GM12891 (cell line): ENCODE measurements around the gene DNASE1L1.
A peak's percentile ranks its signal among the peaks of the same experiment; 100 is the strongest.

Experiments used
- DNase-seq: peaks from one replicate; pipeline ENCODE4 v3.0.0; 2011; ENCODE audit warnings: low spot score; ENCODE audit not compliant: insufficient read length
- FAIRE-seq: peaks from 2 replicates; lab custom pipeline; 2011; peaks lifted over from hg19 to GRCh38; lab: Jason Lieb, UNC
- PAX5 ChIP-seq: IDR thresholded peaks from 2 replicates; pipeline ENCODE4 v1.6.1; 2011; ENCODE audit warnings: low read length, moderate library complexity, mild to moderate bottlenecking; ENCODE audit not compliant: insufficient read depth, severe bottlenecking
- POLR2A ChIP-seq: IDR thresholded peaks from 2 replicates; pipeline ENCODE4 v1.6.1; 2011; ENCODE audit warnings: low read depth, low read length, control low read depth
- POLR2AphosphoS5 ChIP-seq: IDR thresholded peaks from 2 replicates; pipeline ENCODE4 v1.6.1; 2011; ENCODE audit warnings: low read depth, low read length, control low read depth
- POU2F2 ChIP-seq: IDR thresholded peaks from 2 replicates; pipeline ENCODE4 v1.6.1; 2011; ENCODE audit warnings: low read depth, mild to moderate bottlenecking, control low read depth, low read length, moderate library complexity
- SPI1 ChIP-seq: IDR thresholded peaks from 2 replicates; pipeline ENCODE4 v1.6.1; 2011; ENCODE audit warnings: low read depth, low read length, control low read depth
- TAF1 ChIP-seq: IDR thresholded peaks from 2 replicates; pipeline ENCODE4 v1.6.1; 2011; ENCODE audit warnings: low read depth, low read length, control low read depth

Gene DNASE1L1

GRCh38 chrX:154378059-154378798 lies 30.8 kb downstream of the DNASE1L1 start:
- TF ChIP-seq POU2F2 (no peak), SPI1 (no peak), PAX5 (no peak), POLR2A (0 out of 2 replicates have a peak, but pooled peaks have one; percentile 24), TAF1 (no peak)
- FAIRE-seq (peak; percentile 74), DNase-seq (no peak)

GRCh38 chrX:154376774-154377173 lies 32.3 kb downstream of the DNASE1L1 start:
- TF ChIP-seq PAX5 (no peak), TAF1 (no peak), POLR2AphosphoS5 (no peak), POU2F2 (no peak), SPI1 (no peak), POLR2A (no peak)
- no peak for FAIRE-seq
- DNase-seq: no peak

GRCh38 chrX:154375156-154375504 lies 33.9 kb downstream of the DNASE1L1 start:
- FAIRE-seq (no peak), DNase-seq (no peak)
- no peak for TF ChIP-seq POU2F2
- no peak for TF ChIP-seq SPI1
- no peak for TF ChIP-seq POLR2A
- no peak for TF ChIP-seq POLR2AphosphoS5
- no peak for TF ChIP-seq PAX5
- no peak for TF ChIP-seq TAF1

GRCh38 chrX:154374313-154375155 lies 34.5 kb downstream of the DNASE1L1 start, which contains the start of gene FLNA:
Gene FLNA, minus strand, starts transcription at chrX:154374634. Its CDS starts 3,389 bp downstream, at chrX:154371245.
- DNase-seq: no peak
- TF ChIP-seq POLR2AphosphoS5 (no peak), POU2F2 (no peak), SPI1 (no peak)

GRCh38 chrX:154373340-154374306 lies 35.4 kb downstream of the DNASE1L1 start:
- FAIRE-seq: no peak
- TF ChIP-seq POU2F2 (no peak), SPI1 (no peak), POLR2AphosphoS5 (no peak), TAF1 (no peak), PAX5 (no peak)
- DNase-seq: no peak

More at GRCh38 chrX:154374313-154375155, 34.5 kb downstream of the DNASE1L1 start, which contains the start of gene FLNA:
- FAIRE-seq: peak; percentile 82

- peak; percentile 78 for FAIRE-seq
- TF ChIP-seq PAX5 (no peak), SPI1 (no peak), TAF1 (no peak), POU2F2 (no peak)
- DNase-seq: no peak
These were observed 36.4 kb downstream of the DNASE1L1 start for GRCh38 chrX:154372612-154373022.

GRCh38 chrX:154371789-154372300 lies 37.2 kb downstream of the DNASE1L1 start:
- TF ChIP-seq POLR2AphosphoS5 (no peak), PAX5 (no peak), TAF1 (no peak), SPI1 (no peak), POU2F2 (no peak), POLR2A (no peak)
- peak; percentile 69 for FAIRE-seq
- no peak for DNase-seq

- no peak for TF ChIP-seq SPI1
- TF ChIP-seq TAF1: peak; percentile 27; the same call in 1 of the 2 replicates
- peak; percentile 12; the same call in 1 of the 2 replicates for TF ChIP-seq POU2F2
- peak; percentile 92 for TF ChIP-seq POLR2A
- TF ChIP-seq PAX5: no peak
- peak; percentile 86 for TF ChIP-seq POLR2AphosphoS5
- FAIRE-seq (peak; percentile 94), DNase-seq (peak; percentile 67)
These were observed 37.9 kb downstream of the DNASE1L1 start for GRCh38 chrX:154371017-154371788.
